NCI-H2227 (cell line): ENCODE data around the gene ZNF221.
"Not testable (repeated sequence)": the region's sequence is repeated elsewhere in the genome, so short reads cannot be mapped to it uniquely, and the experiment has no call there.

Experiments used
- DNase-seq: peaks from one replicate; lab custom pipeline; 2025; ENCODE audit not compliant: unreplicated experiment; lab: John Stamatoyannopoulos, UW

ZNF221 gene

GRCh38 chr19:43950834-43951645 is at the start of gene ZNF221:
Gene ZNF221 (plus strand): TSS chr19:43951228. CDS start chr19:43962727, 11,499 bp downstream.
- peak; percentile 87 for DNase-seq

GRCh38 chr19:43901395-43902390 is 49.3 kb upstream of the ZNF221 start:
- peak; percentile 79 for DNase-seq

GRCh38 chr19:43902399-43902798 is 48.6 kb upstream of the ZNF221 start:
- DNase-seq: no peak

GRCh38 chr19:43905897-43906296 is 45.1 kb upstream of the ZNF221 start:
- DNase-seq: no peak

GRCh38 chr19:43906774-43907173 is 44.3 kb upstream of the ZNF221 start:
- no peak for DNase-seq

- no peak for DNase-seq
These were observed 42.4 kb upstream of the ZNF221 start for GRCh38 chr19:43908659-43909058.

- no peak for DNase-seq
These were observed 40.1 kb upstream of the ZNF221 start for GRCh38 chr19:43910884-43911283.

GRCh38 chr19:43913383-43913782 is 37.6 kb upstream of the ZNF221 start:
- no peak for DNase-seq

GRCh38 chr19:43914051-43914450 is 37.0 kb upstream of the ZNF221 start:
- no peak for DNase-seq

- DNase-seq: no peak
These were observed 27.2 kb upstream of the ZNF221 start for GRCh38 chr19:43923875-43924274.

GRCh38 chr19:43928820-43929219 is 22.2 kb upstream of the ZNF221 start:
- no peak for DNase-seq

- DNase-seq: no peak
These were observed 16.7 kb upstream of the ZNF221 start for GRCh38 chr19:43934055-43934984.

GRCh38 chr19:43934985-43935708 is 15.9 kb upstream of the ZNF221 start, which contains the start of gene ZNF45:
Gene ZNF45 (minus strand): TSS chr19:43935282. CDS start chr19:43922185, 13,097 bp downstream.
- peak; percentile 91 for DNase-seq

GRCh38 chr19:43936188-43936587 is 14.8 kb upstream of the ZNF221 start:
- no peak for DNase-seq

- DNase-seq: no peak
These were observed 11.3 kb upstream of the ZNF221 start for GRCh38 chr19:43939557-43940260.

GRCh38 chr19:43940719-43941118 is 10.3 kb upstream of the ZNF221 start:
- no peak for DNase-seq

- no peak for DNase-seq
These were observed 9.8 kb upstream of the ZNF221 start for GRCh38 chr19:43941209-43941608.

- DNase-seq: not testable (repeated sequence)
These were observed 3.6 kb upstream of the ZNF221 start for GRCh38 chr19:43947412-43947811.

GRCh38 chr19:43949803-43950202 is 1.2 kb upstream of the ZNF221 start:
- DNase-seq: not testable (repeated sequence)
